Stomach smooth muscle (tissue), 2 donors: ENCODE data around the gene PNMA8A.

Experiments
- H3K27ac ChIP-seq: one replicate; pipeline ENCODE4 v1.7.0; 2013; ENCODE audit warnings: mild to moderate bottlenecking, low read length, inconsistent platforms
- H3K27me3 ChIP-seq, 2 donors: one replicate each; pipeline ENCODE4 v1.7.0; 2013; ENCODE audit warnings: low read length in 2 of 2; ENCODE audit not compliant: insufficient read depth in 2 of 2, control insufficient read depth in 1 of 2
- H3K36me3 ChIP-seq, 2 donors: one replicate each; pipeline ENCODE4 v1.7.0; 2013; ENCODE audit warnings: low read length in 2 of 2; ENCODE audit not compliant: control insufficient read depth in 2 of 2, insufficient read depth in 2 of 2
- H3K4me1 ChIP-seq: one replicate; pipeline ENCODE4 v1.7.0; 2013; ENCODE audit warnings: low read length; ENCODE audit not compliant: control insufficient read depth, insufficient read depth
- H3K4me3 ChIP-seq, 2 donors: one replicate each; pipeline ENCODE4 v1.7.0; 2013; ENCODE audit warnings: low read length in 2 of 2
- H3K9ac ChIP-seq, 2 donors: one replicate each; pipeline ENCODE4 v1.7.0; 2013; ENCODE audit warnings: low read length in 2 of 2, mild to moderate bottlenecking in 1 of 2
- H3K9me3 ChIP-seq, 2 donors: one replicate each; pipeline ENCODE4 v1.7.0; 2013; ENCODE audit warnings: low read length in 2 of 2; ENCODE audit not compliant: control insufficient read depth in 2 of 2
- donor health status: healthy.
- donor health status: Pancreatic carcinoma.

PNMA8A gene

GRCh38 chr19:46428239-46429135 is 42.9 kb downstream of the PNMA8A start, which contains the start of gene PNMA8C:
PNMA8C (minus strand) TSS chr19:46428936; CDS start chr19:46428359, 577 bp downstream.
- peaks cover 20% of the 10 kb centered on the region for H3K4me1 ChIP-seq
- H3K9ac ChIP-seq: no peak within 1 kb of the TSS
- H3K27ac ChIP-seq: no peak within 1 kb of the TSS
- peaks cover 12 to 24% of the 10 kb centered on the region in 2 donors for H3K27me3 ChIP-seq
- H3K9me3 ChIP-seq: no peaks in the 10 kb centered on the region
- H3K36me3 ChIP-seq: no peaks in the 10 kb centered on the region
- peak within 1 kb of the TSS; percentile 57 to 68 for H3K4me3 ChIP-seq

- Histone ChIP-seq H3K27ac (no peak overlapping the region), H3K9me3 (no peaks in the 10 kb centered on the region), H3K4me1 (peaks cover 20% of the 10 kb centered on the region), H3K4me3 (no peak overlapping the region), H3K27me3 (peaks cover 12 to 24% of the 10 kb centered on the region in 2 donors), H3K36me3 (no peaks in the 10 kb centered on the region), H3K9ac (no peak overlapping the region)
These were observed 43.8 kb downstream of the PNMA8A start for GRCh38 chr19:46427518-46428045.

- Histone ChIP-seq H3K4me1 (peaks cover 20% of the 10 kb centered on the region), H3K36me3 (no peaks in the 10 kb centered on the region), H3K27me3 (peaks cover 12 to 24% of the 10 kb centered on the region in 2 donors), H3K9me3 (no peaks in the 10 kb centered on the region), H3K27ac (no peak overlapping the region), H3K4me3 (peak overlapping the region; percentile 59 to 80), H3K9ac (peak overlapping the region; percentile 21 to 37)
These were observed 44.7 kb downstream of the PNMA8A start for GRCh38 chr19:46426506-46427162.

- H3K27me3 ChIP-seq: peaks cover 12 to 24% of the 10 kb centered on the region in 2 donors
- no peak overlapping the region for H3K27ac ChIP-seq
- H3K4me3 ChIP-seq: peak overlapping the region; percentile 59 to 80
- no peaks in the 10 kb centered on the region for H3K9me3 ChIP-seq
- peaks cover 20% of the 10 kb centered on the region for H3K4me1 ChIP-seq
- H3K9ac ChIP-seq: peak overlapping the region; percentile 21 to 37
- no peaks in the 10 kb centered on the region for H3K36me3 ChIP-seq
These were observed 45.3 kb downstream of the PNMA8A start for GRCh38 chr19:46426035-46426505.

GRCh38 chr19:46423188-46423587 is 48.2 kb downstream of the PNMA8A start:
- Histone ChIP-seq H3K27ac (no peak overlapping the region), H3K9me3 (no peaks in the 10 kb centered on the region), H3K4me1 (peaks cover 14% of the 10 kb centered on the region), H3K9ac (no peak overlapping the region), H3K27me3 (peaks cover 7 to 14% of the 10 kb centered on the region in 2 donors), H3K36me3 (no peaks in the 10 kb centered on the region), H3K4me3 (no peak overlapping the region)

- H3K27ac ChIP-seq: no peak overlapping the region
- H3K27me3 ChIP-seq: peaks cover 4 to 7% of the 10 kb centered on the region in 2 donors
- peaks cover 14% of the 10 kb centered on the region for H3K4me1 ChIP-seq
- no peaks in the 10 kb centered on the region for H3K9me3 ChIP-seq
- no peaks in the 10 kb centered on the region for H3K36me3 ChIP-seq
- H3K9ac ChIP-seq: no peak overlapping the region
- H3K4me3 ChIP-seq: no peak overlapping the region
These were observed 49.0 kb downstream of the PNMA8A start for GRCh38 chr19:46422344-46422743.

GRCh38 chr19:46420056-46420455 is 51.3 kb downstream of the PNMA8A start:
- Histone ChIP-seq H3K4me3 (no peak overlapping the region), H3K9me3 (no peaks in the 10 kb centered on the region), H3K36me3 (no peaks in the 10 kb centered on the region), H3K4me1 (peaks cover 6% of the 10 kb centered on the region), H3K27ac (no peak overlapping the region), H3K27me3 (peaks cover 5 to 7% of the 10 kb centered on the region in 2 donors), H3K9ac (no peak overlapping the region)
